GM18526 (cell line): ENCODE results near the gene LNX1.

Experiments
- POLR2A ChIP-seq: IDR thresholded peaks from 3 replicates; pipeline ENCODE4 v1.6.1; 2011; ENCODE audit not compliant: insufficient read length; ENCODE audit errors: extremely low read depth

Gene LNX1

GRCh38 chr4:53613428-53613827, 22.1 kb upstream of the LNX1 start:
- TF ChIP-seq POLR2A, result no peak

- TF ChIP-seq POLR2A, result no peak
Measured at GRCh38 chr4:53608649-53609048, 17.4 kb upstream of the LNX1 start.

GRCh38 chr4:53608242-53608641, 17.0 kb upstream of the LNX1 start:
- TF ChIP-seq POLR2A, result no peak

GRCh38 chr4:53605783-53606182, 14.5 kb upstream of the LNX1 start:
- TF ChIP-seq POLR2A, result no peak

- TF ChIP-seq POLR2A, result no peak
Measured at GRCh38 chr4:53602390-53602789, 11.1 kb upstream of the LNX1 start.

- no peak for TF ChIP-seq POLR2A
Measured at GRCh38 chr4:53601251-53601764, 10.0 kb upstream of the LNX1 start.

GRCh38 chr4:53599632-53600031, 8.3 kb upstream of the LNX1 start:
- TF ChIP-seq POLR2A, result no peak

- TF ChIP-seq POLR2A, result no peak
Measured at GRCh38 chr4:53598901-53599300, 7.6 kb upstream of the LNX1 start.

GRCh38 chr4:53598483-53598882, 7.2 kb upstream of the LNX1 start:
- no peak for TF ChIP-seq POLR2A

- no peak for TF ChIP-seq POLR2A
Measured at GRCh38 chr4:53596901-53597300, 5.6 kb upstream of the LNX1 start.

- no peak for TF ChIP-seq POLR2A
Measured at GRCh38 chr4:53595834-53596233, 4.5 kb upstream of the LNX1 start.

- no peak for TF ChIP-seq POLR2A
Measured at GRCh38 chr4:53595204-53595603, 3.9 kb upstream of the LNX1 start.

GRCh38 chr4:53593765-53594164, 2.5 kb upstream of the LNX1 start:
- TF ChIP-seq POLR2A, result no peak

GRCh38 chr4:53592686-53593501, 1.6 kb upstream of the LNX1 start:
- TF ChIP-seq POLR2A, result no peak

GRCh38 chr4:53592122-53592521, 836 bp upstream of the LNX1 start:
- TF ChIP-seq POLR2A, result no peak

- TF ChIP-seq POLR2A, result no peak
Measured at GRCh38 chr4:53590187-53590586, 1.1 kb downstream of the LNX1 start.

- no peak for TF ChIP-seq POLR2A
Measured at GRCh38 chr4:53589511-53589910, 1.8 kb downstream of the LNX1 start.
